ENCODE data around the gene RPL36.

The RPL36 gene

DNA sequence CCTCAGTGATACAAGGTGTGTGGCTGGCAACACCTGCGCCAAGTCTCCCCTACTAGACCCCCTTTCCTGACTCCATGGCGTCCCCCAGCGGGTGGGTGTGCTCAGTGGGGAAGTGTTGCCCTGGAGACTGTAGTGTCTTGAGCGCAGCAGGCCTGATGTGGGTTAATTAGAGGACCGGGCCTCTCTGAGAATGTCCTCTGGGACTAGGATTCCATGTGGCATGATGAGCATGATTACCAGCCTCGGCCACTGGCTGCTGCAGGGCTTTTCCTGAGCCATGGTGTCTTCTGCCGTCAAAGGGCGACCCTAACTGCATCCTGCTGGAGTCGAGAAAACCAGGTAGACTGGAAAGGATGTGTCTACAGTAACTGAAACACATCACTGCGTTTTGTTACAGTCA, 37.8 kb upstream of the RPL36 start:
- no peak for TF ChIP-seq ZFP30 (CRISPR knock-in tag; IDR thresholded peaks at IDR 0.05)
- TF ChIP-seq ZNF8 (CRISPR knock-in tag; IDR thresholded peaks at IDR 0.05): no peak
- TF ChIP-seq ZNF70 (CRISPR knock-in tag; IDR thresholded peaks at IDR 0.05): no peak
- TF ChIP-seq OSR1 (CRISPR knock-in tag; IDR thresholded peaks at IDR 0.05): no peak
- TF ChIP-seq, protein P1, sequence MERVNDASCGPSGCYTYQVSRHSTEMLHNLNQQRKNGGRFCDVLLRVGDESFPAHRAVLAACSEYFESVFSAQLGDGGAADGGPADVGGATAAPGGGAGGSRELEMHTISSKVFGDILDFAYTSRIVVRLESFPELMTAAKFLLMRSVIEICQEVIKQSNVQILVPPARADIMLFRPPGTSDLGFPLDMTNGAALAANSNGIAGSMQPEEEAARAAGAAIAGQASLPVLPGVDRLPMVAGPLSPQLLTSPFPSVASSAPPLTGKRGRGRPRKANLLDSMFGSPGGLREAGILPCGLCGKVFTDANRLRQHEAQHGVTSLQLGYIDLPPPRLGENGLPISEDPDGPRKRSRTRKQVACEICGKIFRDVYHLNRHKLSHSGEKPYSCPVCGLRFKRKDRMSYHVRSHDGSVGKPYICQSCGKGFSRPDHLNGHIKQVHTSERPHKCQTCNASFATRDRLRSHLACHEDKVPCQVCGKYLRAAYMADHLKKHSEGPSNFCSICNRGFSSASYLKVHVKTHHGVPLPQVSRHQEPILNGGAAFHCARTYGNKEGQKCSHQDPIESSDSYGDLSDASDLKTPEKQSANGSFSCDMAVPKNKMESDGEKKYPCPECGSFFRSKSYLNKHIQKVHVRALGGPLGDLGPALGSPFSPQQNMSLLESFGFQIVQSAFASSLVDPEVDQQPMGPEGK (CRISPR knock-in tag; IDR thresholded peaks at IDR 0.05; ENCODE audit: borderline replicate concordance): no peak
- TF ChIP-seq TOX (CRISPR knock-in tag; IDR thresholded peaks at IDR 0.05; ENCODE audit: borderline replicate concordance): no peak
- TF ChIP-seq, protein P2, sequence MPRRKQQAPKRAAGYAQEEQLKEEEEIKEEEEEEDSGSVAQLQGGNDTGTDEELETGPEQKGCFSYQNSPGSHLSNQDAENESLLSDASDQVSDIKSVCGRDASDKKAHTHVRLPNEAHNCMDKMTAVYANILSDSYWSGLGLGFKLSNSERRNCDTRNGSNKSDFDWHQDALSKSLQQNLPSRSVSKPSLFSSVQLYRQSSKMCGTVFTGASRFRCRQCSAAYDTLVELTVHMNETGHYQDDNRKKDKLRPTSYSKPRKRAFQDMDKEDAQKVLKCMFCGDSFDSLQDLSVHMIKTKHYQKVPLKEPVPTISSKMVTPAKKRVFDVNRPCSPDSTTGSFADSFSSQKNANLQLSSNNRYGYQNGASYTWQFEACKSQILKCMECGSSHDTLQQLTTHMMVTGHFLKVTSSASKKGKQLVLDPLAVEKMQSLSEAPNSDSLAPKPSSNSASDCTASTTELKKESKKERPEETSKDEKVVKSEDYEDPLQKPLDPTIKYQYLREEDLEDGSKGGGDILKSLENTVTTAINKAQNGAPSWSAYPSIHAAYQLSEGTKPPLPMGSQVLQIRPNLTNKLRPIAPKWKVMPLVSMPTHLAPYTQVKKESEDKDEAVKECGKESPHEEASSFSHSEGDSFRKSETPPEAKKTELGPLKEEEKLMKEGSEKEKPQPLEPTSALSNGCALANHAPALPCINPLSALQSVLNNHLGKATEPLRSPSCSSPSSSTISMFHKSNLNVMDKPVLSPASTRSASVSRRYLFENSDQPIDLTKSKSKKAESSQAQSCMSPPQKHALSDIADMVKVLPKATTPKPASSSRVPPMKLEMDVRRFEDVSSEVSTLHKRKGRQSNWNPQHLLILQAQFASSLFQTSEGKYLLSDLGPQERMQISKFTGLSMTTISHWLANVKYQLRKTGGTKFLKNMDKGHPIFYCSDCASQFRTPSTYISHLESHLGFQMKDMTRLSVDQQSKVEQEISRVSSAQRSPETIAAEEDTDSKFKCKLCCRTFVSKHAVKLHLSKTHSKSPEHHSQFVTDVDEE (CRISPR knock-in tag; IDR thresholded peaks at IDR 0.05): no peak
- no peak for TF ChIP-seq ESRRG (CRISPR knock-in tag; IDR thresholded peaks at IDR 0.05)
- no peak for TF ChIP-seq PPARA (CRISPR knock-in tag; IDR thresholded peaks at IDR 0.05; ENCODE audit: borderline replicate concordance)
- no peak for TF ChIP-seq ZFP3 (CRISPR knock-in tag; IDR thresholded peaks at IDR 0.05)
- ATAC-seq: no peak

DNA sequence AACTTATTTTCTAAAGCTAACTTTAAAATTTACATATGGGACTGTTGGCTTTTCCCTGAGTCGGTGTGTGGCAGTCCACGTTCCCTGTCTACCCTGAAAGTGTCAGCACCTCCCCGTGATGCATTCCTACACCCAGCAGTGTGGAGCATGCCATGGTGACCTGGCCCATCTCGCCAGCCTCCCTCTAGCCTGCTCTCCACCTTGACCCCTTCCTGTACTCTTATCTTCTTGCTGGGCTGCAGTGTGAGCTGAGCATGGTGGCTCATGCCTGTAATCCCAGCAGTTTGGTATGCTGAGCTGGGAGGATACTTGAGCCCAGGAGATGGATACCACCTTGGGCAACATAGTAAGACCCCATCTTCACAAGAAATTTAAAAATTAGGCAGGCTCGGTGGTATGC, 35.2 kb upstream of the RPL36 start:
- TF ChIP-seq RARB (CRISPR knock-in tag; IDR thresholded peaks at IDR 0.05): no peak
- TF ChIP-seq TOX (CRISPR knock-in tag; IDR thresholded peaks at IDR 0.05; ENCODE audit: borderline replicate concordance): no peak
- TF ChIP-seq, protein P3, sequence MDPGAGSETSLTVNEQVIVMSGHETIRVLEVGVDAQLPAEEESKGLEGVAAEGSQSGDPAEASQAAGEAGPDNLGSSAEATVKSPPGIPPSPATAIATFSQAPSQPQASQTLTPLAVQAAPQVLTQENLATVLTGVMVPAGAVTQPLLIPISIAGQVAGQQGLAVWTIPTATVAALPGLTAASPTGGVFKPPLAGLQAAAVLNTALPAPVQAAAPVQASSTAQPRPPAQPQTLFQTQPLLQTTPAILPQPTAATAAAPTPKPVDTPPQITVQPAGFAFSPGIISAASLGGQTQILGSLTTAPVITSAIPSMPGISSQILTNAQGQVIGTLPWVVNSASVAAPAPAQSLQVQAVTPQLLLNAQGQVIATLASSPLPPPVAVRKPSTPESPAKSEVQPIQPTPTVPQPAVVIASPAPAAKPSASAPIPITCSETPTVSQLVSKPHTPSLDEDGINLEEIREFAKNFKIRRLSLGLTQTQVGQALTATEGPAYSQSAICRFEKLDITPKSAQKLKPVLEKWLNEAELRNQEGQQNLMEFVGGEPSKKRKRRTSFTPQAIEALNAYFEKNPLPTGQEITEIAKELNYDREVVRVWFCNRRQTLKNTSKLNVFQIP (CRISPR knock-in tag; IDR thresholded peaks at IDR 0.05; ENCODE audit: borderline replicate concordance, low read depth): no peak
- TF ChIP-seq, protein P1 (CRISPR knock-in tag; IDR thresholded peaks at IDR 0.05; ENCODE audit: borderline replicate concordance): no peak
- TF ChIP-seq OSR1 (CRISPR knock-in tag; IDR thresholded peaks at IDR 0.05): no peak
- TF ChIP-seq, protein P4, sequence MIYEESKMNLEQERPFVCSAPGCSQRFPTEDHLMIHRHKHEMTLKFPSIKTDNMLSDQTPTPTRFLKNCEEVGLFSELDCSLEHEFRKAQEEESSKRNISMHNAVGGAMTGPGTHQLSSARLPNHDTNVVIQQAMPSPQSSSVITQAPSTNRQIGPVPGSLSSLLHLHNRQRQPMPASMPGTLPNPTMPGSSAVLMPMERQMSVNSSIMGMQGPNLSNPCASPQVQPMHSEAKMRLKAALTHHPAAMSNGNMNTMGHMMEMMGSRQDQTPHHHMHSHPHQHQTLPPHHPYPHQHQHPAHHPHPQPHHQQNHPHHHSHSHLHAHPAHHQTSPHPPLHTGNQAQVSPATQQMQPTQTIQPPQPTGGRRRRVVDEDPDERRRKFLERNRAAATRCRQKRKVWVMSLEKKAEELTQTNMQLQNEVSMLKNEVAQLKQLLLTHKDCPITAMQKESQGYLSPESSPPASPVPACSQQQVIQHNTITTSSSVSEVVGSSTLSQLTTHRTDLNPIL (CRISPR knock-in tag; IDR thresholded peaks at IDR 0.05; ENCODE audit: low read depth): no peak
- no peak for TF ChIP-seq SNAI2 (CRISPR knock-in tag; IDR thresholded peaks at IDR 0.05)
- no peak for TF ChIP-seq ARNTL (CRISPR knock-in tag; IDR thresholded peaks at IDR 0.05; ENCODE audit: borderline replicate concordance, low read depth)
- no peak for TF ChIP-seq BACH2 (CRISPR knock-in tag; IDR thresholded peaks at IDR 0.05; ENCODE audit: borderline replicate concordance)
- TF ChIP-seq, protein P2 (CRISPR knock-in tag; IDR thresholded peaks at IDR 0.05): no peak
- TF ChIP-seq CSDC2 (CRISPR knock-in tag; IDR thresholded peaks at IDR 0.05): no peak
- no peak for TF ChIP-seq ZFP30 (CRISPR knock-in tag; IDR thresholded peaks at IDR 0.05)
- no peak for TF ChIP-seq ZNF70 (CRISPR knock-in tag; IDR thresholded peaks at IDR 0.05)
- TF ChIP-seq ZNF8 (CRISPR knock-in tag; IDR thresholded peaks at IDR 0.05): no peak
- no peak for TF ChIP-seq GLIS3 (CRISPR knock-in tag; IDR thresholded peaks at IDR 0.05)
- TF ChIP-seq ESRRG (CRISPR knock-in tag; IDR thresholded peaks at IDR 0.05): no peak
- TF ChIP-seq ISL1 (CRISPR knock-in tag; IDR thresholded peaks at IDR 0.05): no peak
- TF ChIP-seq ZFP3 (CRISPR knock-in tag; IDR thresholded peaks at IDR 0.05): no peak
- TF ChIP-seq, protein P5, sequence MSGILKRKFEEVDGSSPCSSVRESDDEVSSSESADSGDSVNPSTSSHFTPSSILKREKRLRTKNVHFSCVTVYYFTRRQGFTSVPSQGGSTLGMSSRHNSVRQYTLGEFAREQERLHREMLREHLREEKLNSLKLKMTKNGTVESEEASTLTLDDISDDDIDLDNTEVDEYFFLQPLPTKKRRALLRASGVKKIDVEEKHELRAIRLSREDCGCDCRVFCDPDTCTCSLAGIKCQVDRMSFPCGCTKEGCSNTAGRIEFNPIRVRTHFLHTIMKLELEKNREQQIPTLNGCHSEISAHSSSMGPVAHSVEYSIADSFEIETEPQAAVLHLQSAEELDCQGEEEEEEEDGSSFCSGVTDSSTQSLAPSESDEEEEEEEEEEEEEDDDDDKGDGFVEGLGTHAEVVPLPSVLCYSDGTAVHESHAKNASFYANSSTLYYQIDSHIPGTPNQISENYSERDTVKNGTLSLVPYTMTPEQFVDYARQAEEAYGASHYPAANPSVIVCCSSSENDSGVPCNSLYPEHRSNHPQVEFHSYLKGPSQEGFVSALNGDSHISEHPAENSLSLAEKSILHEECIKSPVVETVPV (CRISPR knock-in tag; IDR thresholded peaks at IDR 0.05): no peak
- ATAC-seq: no peak

Measured in SK-N-SH treated with all-trans-retinoic acid at 6 μM for 48 hours (cell line).